Measurements from ENCODE around the gene MYADML2.

The MYADML2 gene

GRCh38 chr17:81948635-81949378 lies 1.8 kb upstream of the MYADML2 start:
- no peak for DNase-seq (ENCODE audit: extremely low read depth, low read depth)
- no peak for TF ChIP-seq CTCF (IDR thresholded peaks at IDR 0.05; ENCODE audit: low read depth, low read length)

GRCh38 chr17:81944858-81945257 lies 2.2 kb downstream of the MYADML2 start:
- DNase-seq (ENCODE audit: extremely low read depth, low read depth) = no peak
- no peak for TF ChIP-seq CTCF (IDR thresholded peaks at IDR 0.05; ENCODE audit: low read depth, low read length)

GRCh38 chr17:81942167-81942553 lies 4.9 kb downstream of the MYADML2 start:
- no peak for DNase-seq (ENCODE audit: extremely low read depth, low read depth)
- no peak for TF ChIP-seq CTCF (IDR thresholded peaks at IDR 0.05; ENCODE audit: low read depth, low read length)

GRCh38 chr17:81941484-81942166 lies 5.4 kb downstream of the MYADML2 start:
- no peak for DNase-seq (ENCODE audit: extremely low read depth, low read depth)
- TF ChIP-seq CTCF (IDR thresholded peaks at IDR 0.05; ENCODE audit: low read depth, low read length) = no peak

- TF ChIP-seq CTCF (IDR thresholded peaks at IDR 0.05; ENCODE audit: low read depth, low read length) = no peak
- DNase-seq (ENCODE audit: extremely low read depth, low read depth) = no peak
Measured at GRCh38 chr17:81940538-81941483, 6.2 kb downstream of the MYADML2 start.

- DNase-seq (ENCODE audit: extremely low read depth, low read depth) = no peak
- no peak for TF ChIP-seq CTCF (IDR thresholded peaks at IDR 0.05; ENCODE audit: low read depth, low read length)
Measured at GRCh38 chr17:81939881-81940385, 7.1 kb downstream of the MYADML2 start.

All from AG09319 (cell line).